H1 (cell line): ENCODE measurements around the gene DIP2C. TPM values are rescaled to one million over a fixed set of nuclear protein-coding genes. Genes with fewer than 3 reads are reported as not detected.

ENCODE experiments used
- polyA plus RNA-seq, 7 experiments: library from polyadenylated mRNA; depleted of rRNA in 3 of 7; stranded (reverse) in 5 of 7; unstranded in 2 of 7; fragments of >200 nt in 5 of 7; fragments of 200-250 nt in 2 of 7; gene quantifications; 1 replicate in 5 of 7; 2 replicates in 1 of 7; 4 replicates in 1 of 7; pipeline versions ENCODE4 v1.2.1 to v1.2.3, GENCODE V29; 2011 to 2013; ENCODE audit warnings: missing spikeins in 2 of 7, mixed read lengths in 2 of 7
- total RNA-seq: library from RNA; stranded (reverse); fragmentation: NEBNext Ultra II Directional; extraction: Animal tissue kit (Norgen Biotek cat#: 25700); gene quantifications from 2 replicates; pipeline ENCODE4 v1.2.1, GENCODE V29; 2021
- TF ChIP-seq, protein P1 (sequence below): IDR thresholded peaks from 2 replicates; pipeline ENCODE4 v1.6.1; 2012; ENCODE audit warnings: low read length, inconsistent platforms
- TF ChIP-seq, protein P2 (sequence below): fragments of 300-600 bp; sonication (generic); IDR thresholded peaks from 2 replicates; pipeline ENCODE4 v1.7.1; 2012; ENCODE audit warnings: low read length, moderate library complexity, mild to moderate bottlenecking, inconsistent platforms; ENCODE audit not compliant: insufficient replicate concordance

DIP2C gene
- total and polyA plus RNA-seq, 2 of the 8 experiments (the other 6 are each of a cell fraction or from before 2014, with no cell fraction given), result 3.8 to 9.3 TPM

- TF ChIP-seq, protein P1, sequence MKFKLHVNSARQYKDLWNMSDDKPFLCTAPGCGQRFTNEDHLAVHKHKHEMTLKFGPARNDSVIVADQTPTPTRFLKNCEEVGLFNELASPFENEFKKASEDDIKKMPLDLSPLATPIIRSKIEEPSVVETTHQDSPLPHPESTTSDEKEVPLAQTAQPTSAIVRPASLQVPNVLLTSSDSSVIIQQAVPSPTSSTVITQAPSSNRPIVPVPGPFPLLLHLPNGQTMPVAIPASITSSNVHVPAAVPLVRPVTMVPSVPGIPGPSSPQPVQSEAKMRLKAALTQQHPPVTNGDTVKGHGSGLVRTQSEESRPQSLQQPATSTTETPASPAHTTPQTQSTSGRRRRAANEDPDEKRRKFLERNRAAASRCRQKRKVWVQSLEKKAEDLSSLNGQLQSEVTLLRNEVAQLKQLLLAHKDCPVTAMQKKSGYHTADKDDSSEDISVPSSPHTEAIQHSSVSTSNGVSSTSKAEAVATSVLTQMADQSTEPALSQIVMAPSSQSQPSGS, result no peak
- TF ChIP-seq, protein P2, sequence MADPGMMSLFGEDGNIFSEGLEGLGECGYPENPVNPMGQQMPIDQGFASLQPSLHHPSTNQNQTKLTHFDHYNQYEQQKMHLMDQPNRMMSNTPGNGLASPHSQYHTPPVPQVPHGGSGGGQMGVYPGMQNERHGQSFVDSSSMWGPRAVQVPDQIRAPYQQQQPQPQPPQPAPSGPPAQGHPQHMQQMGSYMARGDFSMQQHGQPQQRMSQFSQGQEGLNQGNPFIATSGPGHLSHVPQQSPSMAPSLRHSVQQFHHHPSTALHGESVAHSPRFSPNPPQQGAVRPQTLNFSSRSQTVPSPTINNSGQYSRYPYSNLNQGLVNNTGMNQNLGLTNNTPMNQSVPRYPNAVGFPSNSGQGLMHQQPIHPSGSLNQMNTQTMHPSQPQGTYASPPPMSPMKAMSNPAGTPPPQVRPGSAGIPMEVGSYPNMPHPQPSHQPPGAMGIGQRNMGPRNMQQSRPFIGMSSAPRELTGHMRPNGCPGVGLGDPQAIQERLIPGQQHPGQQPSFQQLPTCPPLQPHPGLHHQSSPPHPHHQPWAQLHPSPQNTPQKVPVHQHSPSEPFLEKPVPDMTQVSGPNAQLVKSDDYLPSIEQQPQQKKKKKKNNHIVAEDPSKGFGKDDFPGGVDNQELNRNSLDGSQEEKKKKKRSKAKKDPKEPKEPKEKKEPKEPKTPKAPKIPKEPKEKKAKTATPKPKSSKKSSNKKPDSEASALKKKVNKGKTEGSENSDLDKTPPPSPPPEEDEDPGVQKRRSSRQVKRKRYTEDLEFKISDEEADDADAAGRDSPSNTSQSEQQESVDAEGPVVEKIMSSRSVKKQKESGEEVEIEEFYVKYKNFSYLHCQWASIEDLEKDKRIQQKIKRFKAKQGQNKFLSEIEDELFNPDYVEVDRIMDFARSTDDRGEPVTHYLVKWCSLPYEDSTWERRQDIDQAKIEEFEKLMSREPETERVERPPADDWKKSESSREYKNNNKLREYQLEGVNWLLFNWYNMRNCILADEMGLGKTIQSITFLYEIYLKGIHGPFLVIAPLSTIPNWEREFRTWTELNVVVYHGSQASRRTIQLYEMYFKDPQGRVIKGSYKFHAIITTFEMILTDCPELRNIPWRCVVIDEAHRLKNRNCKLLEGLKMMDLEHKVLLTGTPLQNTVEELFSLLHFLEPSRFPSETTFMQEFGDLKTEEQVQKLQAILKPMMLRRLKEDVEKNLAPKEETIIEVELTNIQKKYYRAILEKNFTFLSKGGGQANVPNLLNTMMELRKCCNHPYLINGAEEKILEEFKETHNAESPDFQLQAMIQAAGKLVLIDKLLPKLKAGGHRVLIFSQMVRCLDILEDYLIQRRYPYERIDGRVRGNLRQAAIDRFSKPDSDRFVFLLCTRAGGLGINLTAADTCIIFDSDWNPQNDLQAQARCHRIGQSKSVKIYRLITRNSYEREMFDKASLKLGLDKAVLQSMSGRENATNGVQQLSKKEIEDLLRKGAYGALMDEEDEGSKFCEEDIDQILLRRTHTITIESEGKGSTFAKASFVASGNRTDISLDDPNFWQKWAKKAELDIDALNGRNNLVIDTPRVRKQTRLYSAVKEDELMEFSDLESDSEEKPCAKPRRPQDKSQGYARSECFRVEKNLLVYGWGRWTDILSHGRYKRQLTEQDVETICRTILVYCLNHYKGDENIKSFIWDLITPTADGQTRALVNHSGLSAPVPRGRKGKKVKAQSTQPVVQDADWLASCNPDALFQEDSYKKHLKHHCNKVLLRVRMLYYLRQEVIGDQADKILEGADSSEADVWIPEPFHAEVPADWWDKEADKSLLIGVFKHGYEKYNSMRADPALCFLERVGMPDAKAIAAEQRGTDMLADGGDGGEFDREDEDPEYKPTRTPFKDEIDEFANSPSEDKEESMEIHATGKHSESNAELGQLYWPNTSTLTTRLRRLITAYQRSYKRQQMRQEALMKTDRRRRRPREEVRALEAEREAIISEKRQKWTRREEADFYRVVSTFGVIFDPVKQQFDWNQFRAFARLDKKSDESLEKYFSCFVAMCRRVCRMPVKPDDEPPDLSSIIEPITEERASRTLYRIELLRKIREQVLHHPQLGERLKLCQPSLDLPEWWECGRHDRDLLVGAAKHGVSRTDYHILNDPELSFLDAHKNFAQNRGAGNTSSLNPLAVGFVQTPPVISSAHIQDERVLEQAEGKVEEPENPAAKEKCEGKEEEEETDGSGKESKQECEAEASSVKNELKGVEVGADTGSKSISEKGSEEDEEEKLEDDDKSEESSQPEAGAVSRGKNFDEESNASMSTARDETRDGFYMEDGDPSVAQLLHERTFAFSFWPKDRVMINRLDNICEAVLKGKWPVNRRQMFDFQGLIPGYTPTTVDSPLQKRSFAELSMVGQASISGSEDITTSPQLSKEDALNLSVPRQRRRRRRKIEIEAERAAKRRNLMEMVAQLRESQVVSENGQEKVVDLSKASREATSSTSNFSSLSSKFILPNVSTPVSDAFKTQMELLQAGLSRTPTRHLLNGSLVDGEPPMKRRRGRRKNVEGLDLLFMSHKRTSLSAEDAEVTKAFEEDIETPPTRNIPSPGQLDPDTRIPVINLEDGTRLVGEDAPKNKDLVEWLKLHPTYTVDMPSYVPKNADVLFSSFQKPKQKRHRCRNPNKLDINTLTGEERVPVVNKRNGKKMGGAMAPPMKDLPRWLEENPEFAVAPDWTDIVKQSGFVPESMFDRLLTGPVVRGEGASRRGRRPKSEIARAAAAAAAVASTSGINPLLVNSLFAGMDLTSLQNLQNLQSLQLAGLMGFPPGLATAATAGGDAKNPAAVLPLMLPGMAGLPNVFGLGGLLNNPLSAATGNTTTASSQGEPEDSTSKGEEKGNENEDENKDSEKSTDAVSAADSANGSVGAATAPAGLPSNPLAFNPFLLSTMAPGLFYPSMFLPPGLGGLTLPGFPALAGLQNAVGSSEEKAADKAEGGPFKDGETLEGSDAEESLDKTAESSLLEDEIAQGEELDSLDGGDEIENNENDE, result no peak
These were observed 332.1 kb downstream of the DIP2C start (continued) for GRCh38 chr10:357201-357950.
